ENCODE measurements around the gene TBC1D5.

TBC1D5 gene

GRCh38 chr3:17190353-17191078, 551.9 kb downstream of the TBC1D5 start:
- no peak overlapping the region for H3K4me3 ChIP-seq (ENCODE audit: low read depth, low read length)

GRCh38 chr3:17188378-17188777, 554.1 kb downstream of the TBC1D5 start:
- H3K4me3 ChIP-seq (ENCODE audit: low read depth, low read length), result no peak overlapping the region

- no peak overlapping the region for H3K4me3 ChIP-seq (ENCODE audit: low read depth, low read length)
Measured at GRCh38 chr3:17187589-17188184, 554.7 kb downstream of the TBC1D5 start.

- no peak overlapping the region for H3K4me3 ChIP-seq (ENCODE audit: low read depth, low read length)
Measured at GRCh38 chr3:17183951-17184550, 558.4 kb downstream of the TBC1D5 start.

- no peak overlapping the region for H3K4me3 ChIP-seq (ENCODE audit: low read depth, low read length)
Measured at GRCh38 chr3:17182166-17182565, 560.3 kb downstream of the TBC1D5 start.

- no peak overlapping the region for H3K4me3 ChIP-seq (ENCODE audit: low read depth, low read length)
Measured at GRCh38 chr3:17181413-17181907, 561.0 kb downstream of the TBC1D5 start.

GRCh38 chr3:17179381-17180205, 562.8 kb downstream of the TBC1D5 start:
- no peak overlapping the region for H3K4me3 ChIP-seq (ENCODE audit: low read depth, low read length)

GRCh38 chr3:17176757-17177156, 565.7 kb downstream of the TBC1D5 start:
- no peak overlapping the region for H3K4me3 ChIP-seq (ENCODE audit: low read depth, low read length)

GRCh38 chr3:17175187-17175807, 567.1 kb downstream of the TBC1D5 start:
- H3K4me3 ChIP-seq (ENCODE audit: low read depth, low read length), result no peak overlapping the region

- no peak overlapping the region for H3K4me3 ChIP-seq (ENCODE audit: low read depth, low read length)
Measured at GRCh38 chr3:17166369-17166768, 576.1 kb downstream of the TBC1D5 start.

- H3K4me3 ChIP-seq (ENCODE audit: low read depth, low read length), result no peak overlapping the region
Measured at GRCh38 chr3:17162116-17162515, 580.3 kb downstream of the TBC1D5 start.

GRCh38 chr3:17160597-17160996, 581.8 kb downstream of the TBC1D5 start:
- no peak overlapping the region for H3K4me3 ChIP-seq (ENCODE audit: low read depth, low read length)

GRCh38 chr3:17158941-17159682, 583.3 kb downstream of the TBC1D5 start:
- H3K4me3 ChIP-seq (ENCODE audit: low read depth, low read length), result no peak overlapping the region

- no peak overlapping the region for H3K4me3 ChIP-seq (ENCODE audit: low read depth, low read length)
Measured at GRCh38 chr3:17157713-17158112, 584.7 kb downstream of the TBC1D5 start.

GRCh38 chr3:17156864-17157263, 585.6 kb downstream of the TBC1D5 start:
- H3K4me3 ChIP-seq (ENCODE audit: low read depth, low read length), result no peak overlapping the region

- no peak overlapping the region for H3K4me3 ChIP-seq (ENCODE audit: low read depth, low read length)
Measured at GRCh38 chr3:17155951-17156350, 586.5 kb downstream of the TBC1D5 start.

GRCh38 chr3:17154941-17155340, 587.5 kb downstream of the TBC1D5 start:
- no peak overlapping the region for H3K4me3 ChIP-seq (ENCODE audit: low read depth, low read length)

GRCh38 chr3:17154221-17154620, 588.2 kb downstream of the TBC1D5 start:
- no peak overlapping the region for H3K4me3 ChIP-seq (ENCODE audit: low read depth, low read length)

GRCh38 chr3:17153209-17153608, 589.2 kb downstream of the TBC1D5 start:
- H3K4me3 ChIP-seq (ENCODE audit: low read depth, low read length), result no peak overlapping the region
